Cerebellar nuclear complex (tissue), 1 donor: ENCODE results near the gene JARID2.
A peak's percentile ranks its signal among the peaks of the same experiment; 100 is the strongest.

Experiments used
- DNase-seq, 2 experiments: peaks; one replicate each; lab custom pipeline; 2025; lab: John Stamatoyannopoulos, UW

The JARID2 gene

GRCh38 chr6:15490242-15491100, 244.6 kb downstream of the JARID2 start:
- no peak for DNase-seq

- DNase-seq, result peak; percentile 27 to 70
Observed at GRCh38 chr6:15491255-15491985, 245.6 kb downstream of the JARID2 start.

- DNase-seq, result no peak
Observed at GRCh38 chr6:15491986-15492269, 246.1 kb downstream of the JARID2 start.

GRCh38 chr6:15493437-15494168, 247.7 kb downstream of the JARID2 start:
- DNase-seq, result no peak

- no peak for DNase-seq
Observed at GRCh38 chr6:15495375-15495901, 249.6 kb downstream of the JARID2 start.

- DNase-seq, result no peak
Observed at GRCh38 chr6:15496345-15497131, 250.7 kb downstream of the JARID2 start.

- DNase-seq, result no peak
Observed at GRCh38 chr6:15498640-15499039, 252.8 kb downstream of the JARID2 start.

GRCh38 chr6:15499125-15499524, 253.3 kb downstream of the JARID2 start:
- no peak for DNase-seq

GRCh38 chr6:15499591-15499990, 253.7 kb downstream of the JARID2 start:
- DNase-seq, result no peak

GRCh38 chr6:15500078-15500740, 254.3 kb downstream of the JARID2 start:
- DNase-seq, result no peak

GRCh38 chr6:15500901-15501825, 255.3 kb downstream of the JARID2 start:
- DNase-seq, result peak in 1 of 2 experiments; percentile 17

- DNase-seq, result peak in 1 of 2 experiments; percentile 56
Observed at GRCh38 chr6:15501826-15502445, 256.1 kb downstream of the JARID2 start.

GRCh38 chr6:15502446-15503345, 256.8 kb downstream of the JARID2 start:
- DNase-seq, result no peak

- DNase-seq, result no peak
Observed at GRCh38 chr6:15503346-15503680, 257.4 kb downstream of the JARID2 start.

GRCh38 chr6:15504040-15504495, 258.2 kb downstream of the JARID2 start:
- no peak for DNase-seq

GRCh38 chr6:15504581-15505350, 258.9 kb downstream of the JARID2 start:
- peak in 1 of 2 experiments; percentile 16 for DNase-seq

GRCh38 chr6:15505463-15505918, 259.6 kb downstream of the JARID2 start:
- no peak for DNase-seq

GRCh38 chr6:15506066-15506465, 260.2 kb downstream of the JARID2 start:
- DNase-seq, result no peak
